ENCODE data around the gene MICALL2.

DNA sequence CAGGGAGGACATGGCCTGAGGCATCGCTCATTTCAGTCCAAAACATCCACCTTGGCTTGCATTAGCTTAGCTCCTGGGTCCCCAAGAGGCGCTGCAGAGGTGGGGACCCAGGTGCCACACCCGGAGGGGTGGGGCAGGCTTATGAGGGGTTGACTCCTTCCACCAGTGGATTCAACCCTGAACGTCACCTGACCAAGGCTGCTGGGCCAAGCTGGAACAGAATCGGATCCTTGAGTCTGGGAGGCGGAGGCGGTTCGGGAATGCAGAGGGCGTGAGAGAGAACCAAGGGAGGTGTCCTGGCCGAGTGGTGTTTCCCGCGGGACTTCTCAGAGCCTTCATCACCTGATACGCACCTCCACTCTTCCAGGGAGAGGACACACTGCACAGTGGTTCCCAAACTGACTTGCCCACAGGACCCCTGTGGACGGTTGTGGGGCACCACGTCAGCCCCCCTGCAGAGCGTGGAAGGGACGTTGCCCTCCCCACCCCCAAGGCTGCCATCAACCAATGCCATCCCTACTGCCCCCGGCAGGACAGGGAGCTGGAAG, 4.5 kb upstream of the MICALL2 start:
- TF ChIP-seq CBX2 (IDR thresholded peaks at IDR 0.05; ENCODE audit: borderline replicate concordance, low read depth), result no peak
- TF ChIP-seq RAD21 (conservative IDR thresholded peaks at IDR 0.05 in 1 of 2, IDR thresholded peaks at IDR 0.05 in 1 of 2), result no peak
- TF ChIP-seq, protein P1, sequence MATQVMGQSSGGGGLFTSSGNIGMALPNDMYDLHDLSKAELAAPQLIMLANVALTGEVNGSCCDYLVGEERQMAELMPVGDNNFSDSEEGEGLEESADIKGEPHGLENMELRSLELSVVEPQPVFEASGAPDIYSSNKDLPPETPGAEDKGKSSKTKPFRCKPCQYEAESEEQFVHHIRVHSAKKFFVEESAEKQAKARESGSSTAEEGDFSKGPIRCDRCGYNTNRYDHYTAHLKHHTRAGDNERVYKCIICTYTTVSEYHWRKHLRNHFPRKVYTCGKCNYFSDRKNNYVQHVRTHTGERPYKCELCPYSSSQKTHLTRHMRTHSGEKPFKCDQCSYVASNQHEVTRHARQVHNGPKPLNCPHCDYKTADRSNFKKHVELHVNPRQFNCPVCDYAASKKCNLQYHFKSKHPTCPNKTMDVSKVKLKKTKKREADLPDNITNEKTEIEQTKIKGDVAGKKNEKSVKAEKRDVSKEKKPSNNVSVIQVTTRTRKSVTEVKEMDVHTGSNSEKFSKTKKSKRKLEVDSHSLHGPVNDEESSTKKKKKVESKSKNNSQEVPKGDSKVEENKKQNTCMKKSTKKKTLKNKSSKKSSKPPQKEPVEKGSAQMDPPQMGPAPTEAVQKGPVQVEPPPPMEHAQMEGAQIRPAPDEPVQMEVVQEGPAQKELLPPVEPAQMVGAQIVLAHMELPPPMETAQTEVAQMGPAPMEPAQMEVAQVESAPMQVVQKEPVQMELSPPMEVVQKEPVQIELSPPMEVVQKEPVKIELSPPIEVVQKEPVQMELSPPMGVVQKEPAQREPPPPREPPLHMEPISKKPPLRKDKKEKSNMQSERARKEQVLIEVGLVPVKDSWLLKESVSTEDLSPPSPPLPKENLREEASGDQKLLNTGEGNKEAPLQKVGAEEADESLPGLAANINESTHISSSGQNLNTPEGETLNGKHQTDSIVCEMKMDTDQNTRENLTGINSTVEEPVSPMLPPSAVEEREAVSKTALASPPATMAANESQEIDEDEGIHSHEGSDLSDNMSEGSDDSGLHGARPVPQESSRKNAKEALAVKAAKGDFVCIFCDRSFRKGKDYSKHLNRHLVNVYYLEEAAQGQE (IDR thresholded peaks at IDR 0.05), result no peak
- no peak for TF ChIP-seq POLR2A (IDR thresholded peaks at IDR 0.05; ENCODE audit: low read length)
- TF ChIP-seq FOXS1 (CRISPR knock-in tag; IDR thresholded peaks at IDR 0.05), result no peak
- TF ChIP-seq RFX5 (IDR thresholded peaks at IDR 0.05), result no peak
- no peak for TF ChIP-seq EP300 (IDR thresholded peaks at IDR 0.05)
- no peak for TF ChIP-seq CTCF (IDR thresholded peaks at IDR 0.05)

All from A549 (cell line).